Measurements from ENCODE around the gene PLXDC2.
A peak's percentile ranks its signal among the peaks of the same experiment; 100 is the strongest.

PLXDC2 gene

DNA sequence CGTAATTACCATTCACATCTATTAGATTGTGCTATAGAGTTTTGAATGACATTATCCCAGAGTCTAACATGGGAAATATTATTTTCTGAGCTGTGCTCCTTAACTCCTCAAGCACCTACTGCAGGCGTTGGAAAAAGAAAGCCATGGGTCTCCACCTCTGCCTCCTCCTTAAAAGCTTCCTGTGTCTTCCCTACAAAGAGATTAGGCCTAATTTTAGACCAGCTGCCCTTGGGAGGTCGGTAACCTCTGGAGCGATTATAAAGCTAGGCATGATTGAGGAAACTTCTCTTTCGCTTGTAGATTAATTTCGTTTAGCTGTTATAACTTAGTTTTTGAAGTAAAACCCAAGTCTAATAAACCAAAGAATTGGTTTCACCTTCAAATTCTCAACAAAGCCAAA lies 75.2 kb downstream of the PLXDC2 start:
- TF ChIP-seq, protein P1, sequence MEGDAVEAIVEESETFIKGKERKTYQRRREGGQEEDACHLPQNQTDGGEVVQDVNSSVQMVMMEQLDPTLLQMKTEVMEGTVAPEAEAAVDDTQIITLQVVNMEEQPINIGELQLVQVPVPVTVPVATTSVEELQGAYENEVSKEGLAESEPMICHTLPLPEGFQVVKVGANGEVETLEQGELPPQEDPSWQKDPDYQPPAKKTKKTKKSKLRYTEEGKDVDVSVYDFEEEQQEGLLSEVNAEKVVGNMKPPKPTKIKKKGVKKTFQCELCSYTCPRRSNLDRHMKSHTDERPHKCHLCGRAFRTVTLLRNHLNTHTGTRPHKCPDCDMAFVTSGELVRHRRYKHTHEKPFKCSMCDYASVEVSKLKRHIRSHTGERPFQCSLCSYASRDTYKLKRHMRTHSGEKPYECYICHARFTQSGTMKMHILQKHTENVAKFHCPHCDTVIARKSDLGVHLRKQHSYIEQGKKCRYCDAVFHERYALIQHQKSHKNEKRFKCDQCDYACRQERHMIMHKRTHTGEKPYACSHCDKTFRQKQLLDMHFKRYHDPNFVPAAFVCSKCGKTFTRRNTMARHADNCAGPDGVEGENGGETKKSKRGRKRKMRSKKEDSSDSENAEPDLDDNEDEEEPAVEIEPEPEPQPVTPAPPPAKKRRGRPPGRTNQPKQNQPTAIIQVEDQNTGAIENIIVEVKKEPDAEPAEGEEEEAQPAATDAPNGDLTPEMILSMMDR (IDR thresholded peaks at IDR 0.05), result no peak
- Mint-ChIP-seq H3K36me3 (ENCODE audit: low read depth) (peaks cover 8% of the 10 kb centered on the region), H3K9me3 (peaks cover 4% of the 10 kb centered on the region), H3K4me3 (no peak overlapping the region), H3K4me1 (peaks cover 37% of the 10 kb centered on the region), H3K27me3 (ENCODE audit: low read depth, poor library complexity) (no peaks in the 10 kb centered on the region), H3K27ac (peak overlapping the region; percentile 95)
- DNase-seq, result no peak

DNA sequence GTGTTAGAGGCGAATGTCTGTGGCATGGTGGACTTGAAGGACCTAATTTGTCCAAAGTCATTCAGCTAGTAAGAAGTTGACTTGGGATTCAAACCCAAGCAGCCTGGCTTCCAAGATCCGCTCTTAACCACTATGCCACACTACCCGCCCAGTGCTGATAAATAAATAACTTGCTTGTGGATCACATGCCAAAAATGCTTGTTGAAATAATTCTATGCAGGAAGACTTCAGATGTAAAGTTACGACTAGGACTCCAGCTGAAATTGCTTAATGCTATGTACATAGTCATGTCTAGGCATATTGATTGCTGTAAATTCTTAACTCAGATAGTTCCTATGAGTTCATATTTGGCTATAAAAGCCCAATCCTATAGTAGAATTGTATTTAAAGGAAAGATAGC lies 76.0 kb downstream of the PLXDC2 start:
- H3K36me3 Mint-ChIP-seq (ENCODE audit: low read depth), result peaks cover 11% of the 10 kb centered on the region
- no peak overlapping the region for H3K27ac Mint-ChIP-seq
- no peak for DNase-seq
- peaks cover 37% of the 10 kb centered on the region for H3K4me1 Mint-ChIP-seq
- peaks cover 4% of the 10 kb centered on the region for H3K9me3 Mint-ChIP-seq
- no peaks in the 10 kb centered on the region for H3K27me3 Mint-ChIP-seq (ENCODE audit: low read depth, poor library complexity)
- TF ChIP-seq, protein P1 (IDR thresholded peaks at IDR 0.05), result no peak
- no peak overlapping the region for H3K4me3 Mint-ChIP-seq

DNA sequence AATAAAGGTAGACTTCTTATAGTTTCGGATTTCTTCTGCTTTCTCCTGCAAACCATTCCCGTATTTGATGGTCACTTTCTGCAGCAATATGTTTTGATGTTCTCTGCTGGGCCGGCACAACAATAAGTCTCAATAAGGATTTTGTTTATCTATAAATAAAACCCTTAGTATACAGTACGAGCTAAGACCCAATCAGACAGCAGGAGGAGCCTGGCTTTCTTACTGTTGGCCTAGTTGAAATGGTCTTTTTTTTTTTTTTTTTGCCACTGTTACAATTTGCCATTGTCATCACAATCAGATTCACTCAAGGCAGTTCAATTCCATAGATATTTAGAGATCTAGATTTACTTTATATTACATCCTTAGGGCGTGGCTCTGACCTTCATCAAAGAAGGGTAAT lies 76.4 kb downstream of the PLXDC2 start:
- peaks cover 37% of the 10 kb centered on the region for H3K4me1 Mint-ChIP-seq
- H3K27ac Mint-ChIP-seq, result no peak overlapping the region
- no peak for DNase-seq
- peaks cover 11% of the 10 kb centered on the region for H3K36me3 Mint-ChIP-seq (ENCODE audit: low read depth)
- H3K9me3 Mint-ChIP-seq, result peaks cover 4% of the 10 kb centered on the region
- no peak overlapping the region for H3K4me3 Mint-ChIP-seq
- no peaks in the 10 kb centered on the region for H3K27me3 Mint-ChIP-seq (ENCODE audit: low read depth, poor library complexity)
- TF ChIP-seq, protein P1 (IDR thresholded peaks at IDR 0.05), result no peak

DNA sequence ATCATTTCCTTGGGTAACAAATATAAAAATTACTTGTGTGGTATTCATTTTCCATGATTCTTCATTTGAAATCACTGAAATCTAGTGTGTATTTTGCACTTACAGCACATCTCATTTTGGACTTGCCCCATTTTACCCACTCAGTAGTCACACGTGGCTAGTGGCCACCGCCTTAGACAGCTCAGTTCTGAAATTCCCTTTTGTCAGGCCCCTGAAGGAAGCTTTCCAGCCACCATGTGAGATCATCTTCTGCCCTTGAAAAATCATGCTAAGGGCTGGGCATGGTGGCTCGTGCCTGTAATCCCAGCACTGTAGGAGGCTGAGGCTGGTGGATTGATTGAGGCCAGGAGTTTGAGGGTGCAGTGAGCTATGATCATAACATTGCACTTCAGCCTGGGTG lies 79.3 kb downstream of the PLXDC2 start:
- TF ChIP-seq, protein P1 (IDR thresholded peaks at IDR 0.05), result no peak
- no peak overlapping the region for H3K27ac Mint-ChIP-seq
- H3K36me3 Mint-ChIP-seq (ENCODE audit: low read depth), result peaks cover 18% of the 10 kb centered on the region
- H3K9me3 Mint-ChIP-seq, result peaks cover 9% of the 10 kb centered on the region
- H3K27me3 Mint-ChIP-seq (ENCODE audit: low read depth, poor library complexity), result no peaks in the 10 kb centered on the region
- H3K4me1 Mint-ChIP-seq, result peaks cover 12% of the 10 kb centered on the region
- DNase-seq, result no peak
- no peak overlapping the region for H3K4me3 Mint-ChIP-seq

GRCh38 chr10:19902456-19902855 lies 86.2 kb downstream of the PLXDC2 start:
- no peak for DNase-seq
- Mint-ChIP-seq H3K27me3 (ENCODE audit: low read depth, poor library complexity) (no peaks in the 10 kb centered on the region), H3K9me3 (peaks cover 43% of the 10 kb centered on the region), H3K4me1 (peaks cover 35% of the 10 kb centered on the region), H3K27ac (peak overlapping the region; percentile 83), H3K4me3 (no peak overlapping the region), H3K36me3 (ENCODE audit: low read depth) (peaks cover 43% of the 10 kb centered on the region)
- TF ChIP-seq, protein P1 (IDR thresholded peaks at IDR 0.05), result no peak

DNA sequence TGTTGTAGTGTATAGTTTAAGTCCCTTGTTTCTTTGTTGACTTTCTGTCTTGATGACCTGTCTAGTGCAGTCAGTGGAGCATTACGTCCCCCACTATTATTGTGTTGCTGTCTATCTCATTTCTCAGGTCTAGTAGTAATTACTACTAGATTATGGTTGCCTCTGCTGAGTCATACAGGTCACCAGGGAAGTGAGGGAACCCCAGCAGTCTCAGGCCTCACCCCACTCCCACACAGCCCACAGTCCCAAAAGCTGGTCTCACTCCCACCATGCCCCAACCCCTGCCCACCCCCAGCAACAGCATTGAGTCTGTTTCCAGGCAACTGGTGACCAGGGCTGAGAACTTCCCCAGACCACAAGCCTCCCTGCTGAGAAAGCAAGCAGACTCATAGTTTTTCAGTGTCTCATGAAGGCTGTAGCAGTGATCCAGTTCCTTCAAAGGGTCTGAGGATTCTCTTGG lies 88.0 kb downstream of the PLXDC2 start:
- peak overlapping the region; percentile 76 for H3K27ac Mint-ChIP-seq
- H3K4me3 Mint-ChIP-seq, result no peak overlapping the region
- H3K4me1 Mint-ChIP-seq, result peaks cover 43% of the 10 kb centered on the region
- no peak for DNase-seq
- peaks cover 43% of the 10 kb centered on the region for H3K36me3 Mint-ChIP-seq (ENCODE audit: low read depth)
- H3K27me3 Mint-ChIP-seq (ENCODE audit: low read depth, poor library complexity), result no peaks in the 10 kb centered on the region
- TF ChIP-seq, protein P1 (IDR thresholded peaks at IDR 0.05), result no peak
- peaks cover 43% of the 10 kb centered on the region for H3K9me3 Mint-ChIP-seq
